GM23338 (cell line): ENCODE data around the gene KCNG3. TPM values are rescaled to one million over a fixed set of nuclear protein-coding genes. Genes with fewer than 3 reads are reported as not detected.

Source experiments
- ATAC-seq: fragments of 200-7000 bp; cut with Tn5 transposase; 3 replicates; pipeline ENCODE4 v1.9.1; 2020
- DNase-seq: peaks from one replicate; pipeline ENCODE4 v3.0.0-alpha.2; 2015; ENCODE audit warnings: low spot score
- H2AFZ ChIP-seq: fragments of 200-600 bp; sonication (generic); 2 replicates; pipeline ENCODE4 v1.8.0; 2016; ENCODE audit warnings: antibody characterized with exemption, mild to moderate bottlenecking, moderate library complexity
- H3F3A ChIP-seq: fragments of 200-600 bp; sonication (generic); replicated peaks from 2 replicates; pipeline ENCODE4 v1.8.0; 2017; ENCODE audit warnings: antibody characterized with exemption, mixed run types, low read depth
- H3K27ac ChIP-seq: fragments of 200-600 bp; sonication (generic); 2 replicates; pipeline ENCODE4 v1.6.1; 2016; ENCODE audit warnings: low read depth
- H3K27me3 ChIP-seq: fragments of 200-600 bp; sonication (generic); 2 replicates; pipeline ENCODE4 v1.8.0; 2016; ENCODE audit warnings: mild to moderate bottlenecking, mixed run types, moderate library complexity; ENCODE audit not compliant: insufficient read depth
- H3K36me3 ChIP-seq: fragments of 200-600 bp; sonication (generic); 2 replicates; pipeline ENCODE4 v1.8.0; 2016; ENCODE audit warnings: mild to moderate bottlenecking; ENCODE audit not compliant: insufficient read depth
- H3K4me1 ChIP-seq: fragments of 200-600 bp; sonication (generic); 2 replicates; pipeline ENCODE4 v1.8.0; 2016; ENCODE audit warnings: mild to moderate bottlenecking, moderate library complexity; ENCODE audit not compliant: insufficient read depth
- H3K4me2 ChIP-seq: fragments of 200-600 bp; sonication (generic); 2 replicates; pipeline ENCODE4 v1.7.1; 2017; ENCODE audit warnings: mixed run types
- H3K4me3 ChIP-seq: fragments of 200-600 bp; sonication (generic); 2 replicates; pipeline ENCODE4 v1.6.1; 2016; ENCODE audit warnings: mixed run types
- H3K79me2 ChIP-seq: fragments of 200-600 bp; sonication (generic); replicated peaks from 2 replicates; pipeline ENCODE4 v1.8.0; 2017; ENCODE audit warnings: mild to moderate bottlenecking; ENCODE audit not compliant: insufficient read depth
- H3K9me2 ChIP-seq: fragments of 200-600 bp; sonication (generic); 2 replicates; pipeline ENCODE4 v1.8.0; 2017; ENCODE audit not compliant: insufficient read depth
- H4K20me1 ChIP-seq: fragments of 200-600 bp; sonication (generic); replicated peaks from 2 replicates; pipeline ENCODE4 v1.8.0; 2017; ENCODE audit warnings: mild to moderate bottlenecking; ENCODE audit not compliant: insufficient read depth
- H3K27ac Mint-ChIP-seq: 2 replicates; pipeline ENCODE4 v1.8.0; 2020; ENCODE audit warnings: inconsistent platforms, mild to moderate bottlenecking, moderate library complexity, mixed read lengths
- H3K27me3 Mint-ChIP-seq: 3 replicates; pipeline ENCODE4 v1.8.0; 2022; ENCODE audit warnings: low read depth, mild to moderate bottlenecking, moderate library complexity, mixed read lengths, inconsistent platforms; ENCODE audit not compliant: insufficient read depth, poor library complexity
- H3K36me3 Mint-ChIP-seq: 3 replicates; pipeline ENCODE4 v1.8.0; 2021; ENCODE audit warnings: low read depth, mild to moderate bottlenecking, inconsistent platforms, moderate library complexity, mixed read lengths
- H3K4me1 Mint-ChIP-seq: 3 replicates; pipeline ENCODE4 v1.8.0; 2020; ENCODE audit warnings: mild to moderate bottlenecking, inconsistent platforms, mixed read lengths
- H3K4me3 Mint-ChIP-seq: 3 replicates; pipeline ENCODE4 v1.8.0; 2021; ENCODE audit warnings: moderate library complexity, mild to moderate bottlenecking, inconsistent platforms, mixed read lengths
- H3K9me3 Mint-ChIP-seq: 3 replicates; pipeline ENCODE4 v1.8.0; 2020; ENCODE audit warnings: moderate library complexity, mild to moderate bottlenecking, inconsistent platforms, mixed read lengths
- CREB1 ChIP-seq: fragments of 250-450 bp; sonication (Bioruptor Pico); IDR thresholded peaks from 2 replicates; pipeline ENCODE4 v1.5.0; 2020; ENCODE audit warnings: low read depth, mild to moderate bottlenecking, moderate library complexity
- EZH2 ChIP-seq: fragments of 200-600 bp; sonication (generic); IDR thresholded peaks from one replicate; pipeline ENCODE4 v1.8.0; 2017; ENCODE audit warnings: antibody characterized with exemption, mild to moderate bottlenecking, low read depth; ENCODE audit not compliant: unreplicated experiment
- JUNB ChIP-seq: IDR thresholded peaks from one replicate; pipeline ENCODE4 v1.6.1; 2016; ENCODE audit warnings: antibody characterized with exemption; ENCODE audit not compliant: unreplicated experiment
- NANOG ChIP-seq: IDR thresholded peaks from 2 replicates; pipeline ENCODE4 v1.6.1; 2016; ENCODE audit warnings: antibody characterized with exemption, borderline replicate concordance
- POLR2AphosphoS5 ChIP-seq: IDR thresholded peaks from 2 replicates; pipeline ENCODE4 v1.6.1; 2016; ENCODE audit warnings: antibody characterized with exemption, low read depth
- STAT1 ChIP-seq: IDR thresholded peaks from one replicate; pipeline ENCODE4 v1.6.1; 2016; ENCODE audit warnings: antibody characterized with exemption; ENCODE audit not compliant: unreplicated experiment
- ZNF114 ChIP-seq: fragments of 250-450 bp; sonication (Bioruptor Pico); IDR thresholded peaks from 2 replicates; pipeline ENCODE4 v1.5.0; 2020; ENCODE audit warnings: mild to moderate bottlenecking, moderate library complexity
- ZNF331 ChIP-seq: fragments of 250-450 bp; sonication (Bioruptor Pico); IDR thresholded peaks from 2 replicates; pipeline ENCODE4 v1.5.0; 2020; ENCODE audit warnings: low read depth, mild to moderate bottlenecking, moderate library complexity
- polyA plus RNA-seq: library from polyadenylated mRNA; unstranded; fragments of >200 nt; fragmentation: Nextera tagmentation; extraction: Ambion mirVana; gene quantifications from 2 replicates; pipeline ENCODE4 v1.2.1, GENCODE V29; 2016
- total RNA-seq: library from RNA; depleted of rRNA; stranded (reverse); fragments of >200 nt; shearing (Covaris generic); gene quantifications from 2 replicates; pipeline ENCODE4 v1.2.3, GENCODE V29; 2014
- TF ChIP-seq, protein P1 (sequence below): fragments of 250-450 bp; sonication (Bioruptor Pico); IDR thresholded peaks from 2 replicates; pipeline ENCODE4 v1.5.0; 2020; ENCODE audit warnings: mild to moderate bottlenecking, moderate library complexity
- TF ChIP-seq, protein P2 (sequence below): IDR thresholded peaks from 2 replicates; pipeline ENCODE4 v1.6.1; 2016; ENCODE audit warnings: antibody characterized with exemption
- TF ChIP-seq, protein P3 (sequence below), 2 experiments: fragments of 200-600 bp in 1 of 2; sonication (generic) in 1 of 2; conservative IDR thresholded peaks; 2 replicates each; pipeline versions ENCODE4 v1.5.1 to v1.6.1; 2016 to 2017; ENCODE audit warnings: antibody characterized with exemption in 2 of 2, low read depth in 2 of 2, mild to moderate bottlenecking in 2 of 2, moderate library complexity in 1 of 2
- TF ChIP-seq, protein P4 (sequence below): IDR thresholded peaks from one replicate; pipeline ENCODE4 v1.6.1; 2018; ENCODE audit warnings: antibody characterized with exemption; ENCODE audit not compliant: unreplicated experiment

Gene KCNG3
- total and polyA plus RNA-seq, 2 experiments from 2014 or later = 2.5 to 36.2 TPM

DNA sequence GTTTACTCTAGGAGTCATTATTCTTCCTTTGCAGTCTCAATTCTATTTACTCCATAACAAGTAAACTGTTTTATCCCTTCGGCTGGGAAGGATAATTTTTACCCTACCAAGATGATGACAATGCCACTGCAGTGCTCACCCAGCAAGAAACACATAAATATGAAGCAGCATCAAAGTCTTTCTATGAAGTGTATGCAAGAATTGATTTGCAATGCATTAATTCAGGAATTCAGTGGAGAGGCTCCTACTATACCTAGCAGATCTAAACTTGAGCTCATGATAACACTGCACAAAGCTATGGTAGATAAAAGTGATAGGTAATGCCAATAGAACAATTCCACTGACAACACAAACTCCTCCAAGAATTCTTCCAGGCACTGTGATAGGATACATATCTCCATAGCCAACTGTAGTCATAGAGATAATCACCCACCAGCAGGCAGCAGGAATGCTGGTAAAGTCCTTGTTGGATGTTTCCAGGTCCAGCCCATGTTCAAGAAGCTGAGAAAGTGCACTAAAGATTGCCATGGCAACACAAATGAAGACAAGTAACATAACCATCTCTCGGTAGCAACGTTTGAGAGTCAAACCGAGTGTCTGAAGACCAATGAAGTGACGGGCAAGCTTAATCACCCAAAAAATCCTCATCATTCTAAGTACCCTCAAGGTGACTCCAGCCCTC is 49.9 kb downstream of the KCNG3 start (continued):
- TF ChIP-seq, protein P1, sequence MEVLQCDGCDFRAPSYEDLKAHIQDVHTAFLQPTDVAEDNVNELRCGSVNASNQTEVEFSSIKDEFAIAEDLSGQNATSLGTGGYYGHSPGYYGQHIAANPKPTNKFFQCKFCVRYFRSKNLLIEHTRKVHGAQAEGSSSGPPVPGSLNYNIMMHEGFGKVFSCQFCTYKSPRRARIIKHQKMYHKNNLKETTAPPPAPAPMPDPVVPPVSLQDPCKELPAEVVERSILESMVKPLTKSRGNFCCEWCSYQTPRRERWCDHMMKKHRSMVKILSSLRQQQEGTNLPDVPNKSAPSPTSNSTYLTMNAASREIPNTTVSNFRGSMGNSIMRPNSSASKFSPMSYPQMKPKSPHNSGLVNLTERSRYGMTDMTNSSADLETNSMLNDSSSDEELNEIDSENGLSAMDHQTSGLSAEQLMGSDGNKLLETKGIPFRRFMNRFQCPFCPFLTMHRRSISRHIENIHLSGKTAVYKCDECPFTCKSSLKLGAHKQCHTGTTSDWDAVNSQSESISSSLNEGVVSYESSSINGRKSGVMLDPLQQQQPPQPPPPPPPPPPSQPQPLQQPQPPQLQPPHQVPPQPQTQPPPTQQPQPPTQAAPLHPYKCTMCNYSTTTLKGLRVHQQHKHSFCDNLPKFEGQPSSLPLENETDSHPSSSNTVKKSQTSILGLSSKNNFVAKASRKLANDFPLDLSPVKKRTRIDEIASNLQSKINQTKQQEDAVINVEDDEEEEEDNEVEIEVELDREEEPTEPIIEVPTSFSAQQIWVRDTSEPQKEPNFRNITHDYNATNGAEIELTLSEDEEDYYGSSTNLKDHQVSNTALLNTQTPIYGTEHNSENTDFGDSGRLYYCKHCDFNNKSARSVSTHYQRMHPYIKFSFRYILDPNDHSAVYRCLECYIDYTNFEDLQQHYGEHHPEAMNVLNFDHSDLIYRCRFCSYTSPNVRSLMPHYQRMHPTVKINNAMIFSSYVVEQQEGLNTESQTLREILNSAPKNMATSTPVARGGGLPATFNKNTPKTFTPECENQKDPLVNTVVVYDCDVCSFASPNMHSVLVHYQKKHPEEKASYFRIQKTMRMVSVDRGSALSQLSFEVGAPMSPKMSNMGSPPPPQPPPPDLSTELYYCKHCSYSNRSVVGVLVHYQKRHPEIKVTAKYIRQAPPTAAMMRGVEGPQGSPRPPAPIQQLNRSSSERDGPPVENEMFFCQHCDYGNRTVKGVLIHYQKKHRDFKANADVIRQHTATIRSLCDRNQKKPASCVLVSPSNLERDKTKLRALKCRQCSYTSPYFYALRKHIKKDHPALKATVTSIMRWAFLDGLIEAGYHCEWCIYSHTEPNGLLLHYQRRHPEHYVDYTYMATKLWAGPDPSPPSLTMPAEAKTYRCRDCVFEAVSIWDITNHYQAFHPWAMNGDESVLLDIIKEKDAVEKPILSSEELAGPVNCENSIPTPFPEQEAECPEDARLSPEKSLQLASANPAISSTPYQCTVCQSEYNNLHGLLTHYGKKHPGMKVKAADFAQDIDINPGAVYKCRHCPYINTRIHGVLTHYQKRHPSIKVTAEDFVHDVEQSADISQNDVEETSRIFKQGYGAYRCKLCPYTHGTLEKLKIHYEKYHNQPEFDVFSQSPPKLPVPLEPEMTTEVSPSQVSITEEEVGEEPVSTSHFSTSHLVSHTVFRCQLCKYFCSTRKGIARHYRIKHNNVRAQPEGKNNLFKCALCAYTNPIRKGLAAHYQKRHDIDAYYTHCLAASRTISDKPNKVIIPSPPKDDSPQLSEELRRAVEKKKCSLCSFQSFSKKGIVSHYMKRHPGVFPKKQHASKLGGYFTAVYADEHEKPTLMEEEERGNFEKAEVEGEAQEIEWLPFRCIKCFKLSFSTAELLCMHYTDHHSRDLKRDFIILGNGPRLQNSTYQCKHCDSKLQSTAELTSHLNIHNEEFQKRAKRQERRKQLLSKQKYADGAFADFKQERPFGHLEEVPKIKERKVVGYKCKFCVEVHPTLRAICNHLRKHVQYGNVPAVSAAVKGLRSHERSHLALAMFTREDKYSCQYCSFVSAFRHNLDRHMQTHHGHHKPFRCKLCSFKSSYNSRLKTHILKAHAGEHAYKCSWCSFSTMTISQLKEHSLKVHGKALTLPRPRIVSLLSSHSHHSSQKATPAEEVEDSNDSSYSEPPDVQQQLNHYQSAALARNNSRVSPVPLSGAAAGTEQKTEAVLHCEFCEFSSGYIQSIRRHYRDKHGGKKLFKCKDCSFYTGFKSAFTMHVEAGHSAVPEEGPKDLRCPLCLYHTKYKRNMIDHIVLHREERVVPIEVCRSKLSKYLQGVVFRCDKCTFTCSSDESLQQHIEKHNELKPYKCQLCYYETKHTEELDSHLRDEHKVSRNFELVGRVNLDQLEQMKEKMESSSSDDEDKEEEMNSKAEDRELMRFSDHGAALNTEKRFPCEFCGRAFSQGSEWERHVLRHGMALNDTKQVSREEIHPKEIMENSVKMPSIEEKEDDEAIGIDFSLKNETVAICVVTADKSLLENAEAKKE = no peak
- TF ChIP-seq CREB1 (CRISPR knock-in tag) = no peak

DNA sequence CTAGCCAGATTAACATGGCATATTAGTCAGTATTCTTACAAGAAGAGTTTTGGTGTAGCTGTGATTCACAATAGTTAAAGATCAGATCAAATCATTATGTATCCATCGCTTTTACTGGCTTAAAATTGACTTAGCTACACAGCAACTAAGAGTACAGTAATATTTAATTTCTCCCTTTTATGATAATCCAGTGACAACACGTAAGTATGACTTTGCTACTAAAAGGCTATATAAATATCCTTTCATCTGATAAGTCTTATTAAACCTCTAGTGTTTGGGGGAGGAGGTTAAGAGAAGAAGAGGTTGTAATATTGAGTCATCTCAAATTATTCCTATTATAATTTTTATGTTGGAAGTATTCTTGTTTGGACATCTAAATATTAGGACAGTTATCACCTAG is 51.0 kb downstream of the KCNG3 start:
- H3K4me3 ChIP-seq = no peak overlapping the region
- no peak overlapping the region for H3K27ac ChIP-seq
- Mint-ChIP-seq H3K4me1 (peaks cover 2% of the 10 kb centered on the region; the same call in 1 of the 3 replicates), H3K9me3 (no peaks in the 10 kb centered on the region), H3K36me3 (peaks cover 6% of the 10 kb centered on the region; the same call in 2 of the 3 replicates), H3K27me3 (no peaks in the 10 kb centered on the region), H3K4me3 (no peak overlapping the region), H3K27ac (no peak overlapping the region)
- H3K4me1 ChIP-seq = no peaks in the 10 kb centered on the region; the same call in 1 of the 2 replicates
- peaks cover 31% of the 10 kb centered on the region for H3K79me2 ChIP-seq
- no peak for ATAC-seq
- no peak overlapping the region for H2AFZ ChIP-seq
- H3K27me3 ChIP-seq = no peaks in the 10 kb centered on the region
- H3K9me2 ChIP-seq = no peaks in the 10 kb centered on the region
- H4K20me1 ChIP-seq = peaks cover 10% of the 10 kb centered on the region; the same call in 1 of the 2 replicates
- 0 out of 2 replicates have a peak, but pooled peaks cover 2% of the 10 kb centered on the region for H3F3A ChIP-seq
- no peak overlapping the region for H3K4me2 ChIP-seq
- no peaks in the 10 kb centered on the region for H3K36me3 ChIP-seq
- DNase-seq = no peak
- TF ChIP-seq POLR2AphosphoS5 = no peak
- TF ChIP-seq, protein P2, sequence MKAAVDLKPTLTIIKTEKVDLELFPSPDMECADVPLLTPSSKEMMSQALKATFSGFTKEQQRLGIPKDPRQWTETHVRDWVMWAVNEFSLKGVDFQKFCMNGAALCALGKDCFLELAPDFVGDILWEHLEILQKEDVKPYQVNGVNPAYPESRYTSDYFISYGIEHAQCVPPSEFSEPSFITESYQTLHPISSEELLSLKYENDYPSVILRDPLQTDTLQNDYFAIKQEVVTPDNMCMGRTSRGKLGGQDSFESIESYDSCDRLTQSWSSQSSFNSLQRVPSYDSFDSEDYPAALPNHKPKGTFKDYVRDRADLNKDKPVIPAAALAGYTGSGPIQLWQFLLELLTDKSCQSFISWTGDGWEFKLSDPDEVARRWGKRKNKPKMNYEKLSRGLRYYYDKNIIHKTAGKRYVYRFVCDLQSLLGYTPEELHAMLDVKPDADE = no peak
- TF ChIP-seq ZNF331 = no peak
- TF ChIP-seq NANOG = no peak
- no peak for TF ChIP-seq EZH2
- no peak for TF ChIP-seq CREB1 (CRISPR knock-in tag)
- TF ChIP-seq JUNB = no peak
- TF ChIP-seq, protein P3, sequence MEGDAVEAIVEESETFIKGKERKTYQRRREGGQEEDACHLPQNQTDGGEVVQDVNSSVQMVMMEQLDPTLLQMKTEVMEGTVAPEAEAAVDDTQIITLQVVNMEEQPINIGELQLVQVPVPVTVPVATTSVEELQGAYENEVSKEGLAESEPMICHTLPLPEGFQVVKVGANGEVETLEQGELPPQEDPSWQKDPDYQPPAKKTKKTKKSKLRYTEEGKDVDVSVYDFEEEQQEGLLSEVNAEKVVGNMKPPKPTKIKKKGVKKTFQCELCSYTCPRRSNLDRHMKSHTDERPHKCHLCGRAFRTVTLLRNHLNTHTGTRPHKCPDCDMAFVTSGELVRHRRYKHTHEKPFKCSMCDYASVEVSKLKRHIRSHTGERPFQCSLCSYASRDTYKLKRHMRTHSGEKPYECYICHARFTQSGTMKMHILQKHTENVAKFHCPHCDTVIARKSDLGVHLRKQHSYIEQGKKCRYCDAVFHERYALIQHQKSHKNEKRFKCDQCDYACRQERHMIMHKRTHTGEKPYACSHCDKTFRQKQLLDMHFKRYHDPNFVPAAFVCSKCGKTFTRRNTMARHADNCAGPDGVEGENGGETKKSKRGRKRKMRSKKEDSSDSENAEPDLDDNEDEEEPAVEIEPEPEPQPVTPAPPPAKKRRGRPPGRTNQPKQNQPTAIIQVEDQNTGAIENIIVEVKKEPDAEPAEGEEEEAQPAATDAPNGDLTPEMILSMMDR (conservative IDR thresholded peaks at IDR 0.05; ENCODE audit: low read depth in 2 of 2) = no peak
- TF ChIP-seq, protein P4, sequence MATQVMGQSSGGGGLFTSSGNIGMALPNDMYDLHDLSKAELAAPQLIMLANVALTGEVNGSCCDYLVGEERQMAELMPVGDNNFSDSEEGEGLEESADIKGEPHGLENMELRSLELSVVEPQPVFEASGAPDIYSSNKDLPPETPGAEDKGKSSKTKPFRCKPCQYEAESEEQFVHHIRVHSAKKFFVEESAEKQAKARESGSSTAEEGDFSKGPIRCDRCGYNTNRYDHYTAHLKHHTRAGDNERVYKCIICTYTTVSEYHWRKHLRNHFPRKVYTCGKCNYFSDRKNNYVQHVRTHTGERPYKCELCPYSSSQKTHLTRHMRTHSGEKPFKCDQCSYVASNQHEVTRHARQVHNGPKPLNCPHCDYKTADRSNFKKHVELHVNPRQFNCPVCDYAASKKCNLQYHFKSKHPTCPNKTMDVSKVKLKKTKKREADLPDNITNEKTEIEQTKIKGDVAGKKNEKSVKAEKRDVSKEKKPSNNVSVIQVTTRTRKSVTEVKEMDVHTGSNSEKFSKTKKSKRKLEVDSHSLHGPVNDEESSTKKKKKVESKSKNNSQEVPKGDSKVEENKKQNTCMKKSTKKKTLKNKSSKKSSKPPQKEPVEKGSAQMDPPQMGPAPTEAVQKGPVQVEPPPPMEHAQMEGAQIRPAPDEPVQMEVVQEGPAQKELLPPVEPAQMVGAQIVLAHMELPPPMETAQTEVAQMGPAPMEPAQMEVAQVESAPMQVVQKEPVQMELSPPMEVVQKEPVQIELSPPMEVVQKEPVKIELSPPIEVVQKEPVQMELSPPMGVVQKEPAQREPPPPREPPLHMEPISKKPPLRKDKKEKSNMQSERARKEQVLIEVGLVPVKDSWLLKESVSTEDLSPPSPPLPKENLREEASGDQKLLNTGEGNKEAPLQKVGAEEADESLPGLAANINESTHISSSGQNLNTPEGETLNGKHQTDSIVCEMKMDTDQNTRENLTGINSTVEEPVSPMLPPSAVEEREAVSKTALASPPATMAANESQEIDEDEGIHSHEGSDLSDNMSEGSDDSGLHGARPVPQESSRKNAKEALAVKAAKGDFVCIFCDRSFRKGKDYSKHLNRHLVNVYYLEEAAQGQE = no peak
- TF ChIP-seq STAT1 = no peak
- TF ChIP-seq ZNF114 (CRISPR knock-in tag) = no peak
